ENCODE results near the gene CADM2.

GRCh38 chr3:85007195-85008094 lies 48.7 kb downstream of the CADM2 start:
- TF ChIP-seq EZH2 (IDR thresholded peaks at IDR 0.05; ENCODE audit: borderline replicate concordance) (no peak), CTCF (IDR thresholded peaks at IDR 0.05; ENCODE audit: poor library complexity) (no peak)

Data from hepatocyte (in vitro differentiated cells).